HEK293 (cell line): ENCODE measurements around the gene NOC4L.

Experiments used
- CTCF ChIP-seq: fragments of 450-650 bp; formaldehyde crosslinking; IDR thresholded peaks from 2 replicates; pipeline ENCODE4 v1.5.1; 2016; ENCODE audit warnings: missing biosample characterization, missing genetic modification characterization
- TCF7L2 ChIP-seq: IDR thresholded peaks from 2 replicates; pipeline ENCODE4 v1.6.1; 2011; ENCODE audit warnings: low read depth, mild to moderate bottlenecking, inconsistent platforms, low read length, moderate library complexity, borderline replicate concordance
- ZIC2 ChIP-seq: fragments of 450-650 bp; formaldehyde crosslinking; IDR thresholded peaks from 2 replicates; pipeline ENCODE4 v1.5.1; 2016; ENCODE audit warnings: missing biosample characterization, missing genetic modification characterization

GRCh38 chr12:132179431-132180362, 35.4 kb downstream of the NOC4L start:
- TF ChIP-seq ZIC2 (tag by site-specific recombination) (no peak), CTCF (tag by site-specific recombination) (no peak), TCF7L2 (no peak)
